Stomach (tissue), 4 donors: ENCODE results near the gene LYSMD4.

ENCODE experiments used
- CTCF ChIP-seq, 7 experiments: fragments of 450-650 bp in 4 of 7; fragments of 200-600 bp in 3 of 7; sonication (generic) in 3 of 7; IDR thresholded peaks; one replicate each; pipeline ENCODE4 v1.5.1; 2016 to 2019; ENCODE audit warnings: antibody characterized with exemption in 7 of 7, control low read depth in 2 of 7, mild to moderate bottlenecking in 1 of 7
- EP300 ChIP-seq: sonication (generic); formaldehyde crosslinking; IDR thresholded peaks from one replicate; pipeline ENCODE4 v1.6.1; 2017; ENCODE audit warnings: antibody characterized with exemption
- POLR2A ChIP-seq, 4 donors: fragments of 450-650 bp; IDR thresholded peaks; one replicate each; pipeline ENCODE4 v1.6.1; 2016; ENCODE audit warnings: antibody characterized with exemption in 4 of 4, control low read depth in 2 of 4, mild to moderate bottlenecking in 1 of 4, moderate library complexity in 1 of 4

- TF ChIP-seq CTCF (IDR thresholded peaks at IDR 0.05) (no peak), EP300 (no peak), POLR2A (IDR thresholded peaks at IDR 0.05) (no peak)
Measured at GRCh38 chr15:99721896-99722295, 11.3 kb downstream of the LYSMD4 start.
